AG09309 (cell line): ENCODE results near the gene TXNL4B.

Source experiments
- DNase-seq: peaks from one replicate; pipeline ENCODE4 v3.0.0-alpha.2; 2010; ENCODE audit warnings: low read depth
- H3K4me3 ChIP-seq: 2 replicates; pipeline ENCODE4 v1.5.1; 2011; ENCODE audit warnings: mild to moderate bottlenecking, low read depth, low read length, moderate library complexity; ENCODE audit not compliant: control insufficient read depth
- TF ChIP-seq, protein P1 (sequence below): IDR thresholded peaks from 2 replicates; pipeline ENCODE4 v1.5.1; 2011; ENCODE audit warnings: mild to moderate bottlenecking, low read depth, low read length, inconsistent platforms; ENCODE audit not compliant: insufficient read depth, control insufficient read depth; ENCODE audit errors: missing control alignments

TXNL4B gene

DNA sequence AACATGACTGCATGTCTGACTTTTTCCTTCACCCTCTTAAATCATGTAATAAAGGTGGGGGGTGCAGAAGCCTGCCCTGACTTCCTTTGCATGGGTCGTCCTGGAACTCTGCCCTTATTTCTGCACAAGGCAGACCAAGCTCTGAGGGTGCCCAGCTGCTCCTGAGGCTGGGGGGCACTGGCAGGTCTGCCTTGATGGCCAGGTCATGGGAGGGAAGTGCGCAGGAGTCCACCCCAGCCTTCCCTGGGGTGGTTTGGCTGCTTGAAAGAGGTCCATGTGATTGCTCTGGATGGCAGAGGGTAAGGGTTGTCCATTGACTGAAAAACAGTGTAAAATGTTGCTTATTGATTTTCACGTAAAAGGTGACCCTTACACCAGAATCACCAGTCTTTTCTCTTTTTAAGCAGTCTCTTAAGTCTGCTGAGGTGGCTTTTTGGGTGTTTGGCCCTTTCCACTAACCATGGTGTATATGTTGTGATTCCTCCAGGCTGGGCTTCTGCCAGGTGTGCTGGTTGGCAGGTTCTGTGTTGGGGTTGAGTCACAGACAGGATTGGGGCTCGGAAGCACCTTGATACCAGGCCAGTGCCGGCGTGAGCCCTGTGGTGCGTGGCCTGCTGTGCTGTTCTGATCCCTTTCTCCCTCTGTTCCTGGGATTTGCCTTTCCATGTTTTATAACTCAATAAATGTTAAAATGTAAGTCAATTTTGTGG is 19.6 kb upstream of the TXNL4B start:
- TF ChIP-seq, protein P1, sequence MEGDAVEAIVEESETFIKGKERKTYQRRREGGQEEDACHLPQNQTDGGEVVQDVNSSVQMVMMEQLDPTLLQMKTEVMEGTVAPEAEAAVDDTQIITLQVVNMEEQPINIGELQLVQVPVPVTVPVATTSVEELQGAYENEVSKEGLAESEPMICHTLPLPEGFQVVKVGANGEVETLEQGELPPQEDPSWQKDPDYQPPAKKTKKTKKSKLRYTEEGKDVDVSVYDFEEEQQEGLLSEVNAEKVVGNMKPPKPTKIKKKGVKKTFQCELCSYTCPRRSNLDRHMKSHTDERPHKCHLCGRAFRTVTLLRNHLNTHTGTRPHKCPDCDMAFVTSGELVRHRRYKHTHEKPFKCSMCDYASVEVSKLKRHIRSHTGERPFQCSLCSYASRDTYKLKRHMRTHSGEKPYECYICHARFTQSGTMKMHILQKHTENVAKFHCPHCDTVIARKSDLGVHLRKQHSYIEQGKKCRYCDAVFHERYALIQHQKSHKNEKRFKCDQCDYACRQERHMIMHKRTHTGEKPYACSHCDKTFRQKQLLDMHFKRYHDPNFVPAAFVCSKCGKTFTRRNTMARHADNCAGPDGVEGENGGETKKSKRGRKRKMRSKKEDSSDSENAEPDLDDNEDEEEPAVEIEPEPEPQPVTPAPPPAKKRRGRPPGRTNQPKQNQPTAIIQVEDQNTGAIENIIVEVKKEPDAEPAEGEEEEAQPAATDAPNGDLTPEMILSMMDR = no peak
- no peak overlapping the region for H3K4me3 ChIP-seq
- DNase-seq = no peak

DNA sequence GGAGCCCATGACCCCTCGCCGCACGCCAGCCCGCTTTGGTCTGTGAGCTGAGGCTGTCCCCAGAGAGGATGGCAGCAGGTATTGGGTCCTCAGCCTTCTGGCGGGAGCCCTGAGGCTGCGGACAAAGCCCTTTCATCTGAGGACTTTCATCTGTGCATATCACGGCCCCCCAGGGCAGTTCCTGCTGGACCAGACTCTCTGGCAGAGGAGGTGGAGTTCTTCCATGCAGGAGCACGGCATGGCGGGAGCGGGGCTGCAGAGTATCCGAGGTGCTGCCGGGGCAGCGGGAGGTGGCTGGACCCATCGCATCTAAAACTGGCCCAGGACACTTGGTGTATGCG is 19.0 kb upstream of the TXNL4B start:
- TF ChIP-seq, protein P1 = no peak
- DNase-seq = no peak
- H3K4me3 ChIP-seq = no peak overlapping the region

DNA sequence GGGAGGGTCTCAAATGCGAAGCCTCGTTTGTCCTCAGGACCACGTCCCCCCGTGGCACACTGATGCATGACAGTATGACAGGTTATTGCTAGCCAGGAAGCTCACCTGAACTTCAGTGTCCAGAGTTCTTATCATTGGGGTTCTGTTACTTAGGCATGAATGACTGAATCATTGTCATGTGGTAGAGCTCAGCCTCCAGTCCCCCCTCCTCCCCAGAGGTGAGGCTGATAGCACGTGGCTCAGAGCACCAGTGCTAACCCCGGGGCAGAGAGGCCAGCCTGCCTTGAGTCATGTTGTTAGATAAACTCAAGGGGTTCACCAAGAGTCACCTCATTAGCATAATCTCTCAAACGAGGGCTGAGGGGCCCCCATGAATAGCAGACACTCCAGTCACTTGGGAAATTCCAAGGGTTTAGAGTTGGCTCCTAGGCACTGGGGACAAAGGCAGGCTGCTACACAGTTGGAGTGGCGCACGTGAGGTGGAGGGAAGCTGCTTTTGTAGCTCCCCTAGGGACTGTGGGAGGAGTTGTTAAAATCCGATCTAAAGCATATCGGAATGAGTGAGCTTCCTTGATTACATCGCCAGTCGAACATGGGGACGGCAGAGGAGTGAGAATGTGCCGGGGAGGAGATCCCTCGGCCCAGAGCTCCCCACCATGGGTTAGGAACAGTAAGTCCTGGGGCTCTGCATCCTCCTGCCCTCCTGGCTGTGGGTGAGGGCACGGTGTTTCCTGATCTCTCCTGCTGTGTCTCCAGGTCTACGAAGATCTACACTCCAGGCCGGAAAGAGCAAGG is 18.4 kb upstream of the TXNL4B start:
- no peak for DNase-seq
- TF ChIP-seq, protein P1 = no peak
- H3K4me3 ChIP-seq = no peak overlapping the region

DNA sequence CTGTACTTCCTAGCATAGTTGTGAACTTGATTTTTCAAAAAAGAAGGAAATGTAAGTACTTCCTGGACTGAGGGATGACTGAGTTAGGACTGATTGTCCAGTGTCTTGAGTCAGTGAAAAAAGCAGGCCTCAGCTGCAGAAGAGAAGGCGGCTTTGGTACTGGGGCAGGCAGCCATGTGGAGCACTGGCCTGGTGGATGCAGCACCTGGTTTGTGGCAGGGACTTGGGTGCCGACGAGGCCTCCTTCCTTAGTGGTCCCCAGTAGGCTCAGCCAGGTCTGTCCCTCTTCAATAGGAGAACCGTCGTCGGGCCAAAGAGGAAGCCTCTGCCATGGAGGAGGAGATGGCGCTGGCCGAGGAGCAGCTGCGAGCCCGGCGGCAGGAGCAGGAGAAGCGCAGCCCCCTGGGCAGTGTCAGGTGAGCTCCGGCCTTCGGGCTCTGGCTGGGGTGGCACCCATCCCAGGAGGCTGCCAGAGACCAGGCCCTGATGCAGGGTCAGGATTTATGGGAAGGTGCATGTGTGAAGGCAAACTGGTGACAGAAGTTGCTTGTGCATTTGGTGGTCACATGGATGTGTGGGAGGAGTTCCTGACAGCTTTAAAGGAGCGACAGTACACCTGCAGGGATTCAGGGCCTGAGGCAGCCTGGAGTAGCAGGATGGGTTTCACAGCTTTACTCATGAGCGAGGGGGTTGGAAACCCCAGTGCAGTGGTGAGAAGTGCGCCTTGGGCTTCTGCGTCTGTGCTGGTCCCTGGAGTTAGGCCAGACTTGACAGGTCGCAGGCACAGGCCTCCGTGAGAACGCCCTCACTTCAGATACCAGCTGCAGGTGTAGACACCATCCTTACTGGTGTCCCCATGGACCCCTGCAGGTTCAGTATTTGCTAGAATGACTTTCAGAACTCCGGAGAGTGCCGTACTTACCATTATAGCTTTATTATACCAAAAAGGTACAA is 17.5 kb upstream of the TXNL4B start:
- TF ChIP-seq, protein P1 = no peak
- DNase-seq = no peak
- no peak overlapping the region for H3K4me3 ChIP-seq

DNA sequence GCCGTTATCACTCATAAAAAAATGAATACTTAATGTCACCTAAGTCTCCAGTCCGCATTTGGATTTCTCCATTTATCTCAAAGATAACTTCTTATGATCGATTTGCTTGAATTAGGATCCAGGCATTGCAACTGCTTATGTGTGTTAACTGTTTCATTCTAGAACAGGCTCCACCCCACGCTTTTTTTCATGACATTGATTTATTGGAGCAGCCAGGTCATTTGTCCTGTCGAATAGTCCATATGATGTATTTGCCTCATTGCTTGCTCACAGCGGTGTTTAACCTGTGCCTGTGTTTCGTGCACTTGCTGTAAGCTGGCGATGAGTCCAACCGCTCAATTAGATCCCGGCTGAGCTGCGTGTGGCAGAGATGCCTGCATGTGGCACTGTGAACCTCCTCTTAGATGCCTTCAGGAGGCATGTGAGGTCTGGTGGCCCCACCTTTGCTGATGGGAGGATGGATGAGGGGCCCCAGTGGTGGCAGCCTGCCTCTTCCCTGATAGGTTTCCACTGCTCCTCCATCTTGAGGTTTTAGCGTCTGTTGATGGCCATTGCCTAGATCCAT is 16.6 kb upstream of the TXNL4B start:
- no peak for DNase-seq
- TF ChIP-seq, protein P1 = no peak
- H3K4me3 ChIP-seq = no peak overlapping the region

DNA sequence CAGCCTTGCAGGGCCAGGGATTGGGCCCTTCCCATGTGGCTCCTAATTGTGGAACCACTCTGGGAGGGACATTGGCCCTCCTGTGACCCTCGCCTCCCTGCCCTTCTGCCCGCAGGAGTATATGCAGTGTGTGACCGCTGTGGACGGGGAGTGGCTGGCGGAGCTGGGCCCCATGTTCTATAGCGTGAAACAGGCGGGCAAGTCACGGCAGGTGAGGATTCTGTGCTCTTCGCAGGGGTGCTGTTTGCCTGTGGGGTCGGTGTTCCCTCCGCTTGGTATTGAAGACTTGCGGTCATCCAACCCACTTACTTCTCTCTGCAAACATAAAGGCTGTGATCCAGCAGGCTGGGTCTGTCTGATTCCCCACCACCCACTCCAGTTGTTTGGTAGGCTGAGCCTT is 15.9 kb upstream of the TXNL4B start:
- DNase-seq = no peak
- H3K4me3 ChIP-seq = no peak overlapping the region
- TF ChIP-seq, protein P1 = no peak
